ENCODE results near the gene SOX6. TPM values are rescaled to one million over a fixed set of nuclear protein-coding genes. Genes with fewer than 3 reads are reported as not detected.
A peak's percentile ranks its signal among the peaks of the same experiment; 100 is the strongest.
"Not testable (repeated sequence)": the region's sequence is repeated elsewhere in the genome, so short reads cannot be mapped to it uniquely, and the experiment has no call there.

The SOX6 gene
- total RNA-seq, 6 experiments from 2014 or later, result 3.3 to 16.1 (median 7.8) TPM

DNA sequence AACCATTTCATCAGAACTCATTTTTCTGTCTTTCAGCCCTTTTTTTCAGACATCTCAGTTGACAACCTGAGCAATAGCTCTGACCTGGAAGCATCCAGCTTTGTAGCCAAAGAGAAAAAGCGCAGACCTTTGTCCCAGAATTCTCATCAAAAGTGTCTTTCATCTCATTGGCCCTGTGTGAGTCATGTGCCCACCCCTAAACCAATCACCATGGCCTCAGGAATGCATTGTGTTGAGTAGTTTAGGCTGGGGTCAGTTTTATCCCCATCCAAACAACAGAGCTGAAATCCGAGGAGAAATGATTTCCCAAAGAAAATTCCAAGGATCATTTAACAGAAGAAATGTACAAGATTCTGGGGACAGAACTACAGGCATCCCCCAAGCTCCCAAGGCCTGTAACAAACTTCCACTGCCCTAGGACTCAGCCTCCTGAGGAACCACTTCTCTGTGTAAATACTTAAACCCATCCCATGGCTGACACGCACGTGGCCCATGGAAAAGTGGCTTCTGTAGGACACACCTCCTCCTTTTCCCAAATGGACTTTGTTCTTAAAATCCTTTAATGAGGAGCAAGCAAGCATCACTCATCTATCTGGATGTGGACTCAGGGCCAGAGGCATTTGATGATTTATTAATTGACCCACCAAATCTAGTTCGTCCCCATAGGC, 429.0 kb downstream of the SOX6 start:
- no peaks in the 10 kb centered on the region for H3K36me3 ChIP-seq
- DNase-seq, result peak in 1 of 3 donors; percentile 2
- no peaks in the 10 kb centered on the region for H3K9me3 ChIP-seq
- TF ChIP-seq POLR2A (IDR thresholded peaks at IDR 0.05) (no peak), CTCF (IDR thresholded peaks at IDR 0.05) (no peak)
- ATAC-seq, result no peak
- no peaks in the 10 kb centered on the region for H3K4me1 ChIP-seq
- 74% methylated on average over 4 of the region's 5 CpGs for whole genome bisulfite sequencing (ENCODE audit: insufficient coverage, low coverage, low lambda C conversion rate, missing lambda C conversion rate)
- intact Hi-C loops (cut with DNase I), result no loop called here
- H3K27ac ChIP-seq, result no peak overlapping the region
- no peak overlapping the region for H3K4me3 ChIP-seq
- H3K27me3 ChIP-seq, result no peaks in the 10 kb centered on the region

GRCh38 chr11:15926071-15926470, 430.3 kb downstream of the SOX6 start:
- Histone ChIP-seq H3K27me3 (no peaks in the 10 kb centered on the region), H3K9me3 (no peaks in the 10 kb centered on the region), H3K4me1 (no peaks in the 10 kb centered on the region), H3K27ac (no peak overlapping the region), H3K4me3 (no peak overlapping the region), H3K36me3 (no peaks in the 10 kb centered on the region)
- DNase-seq, result peak in 1 of 3 donors; percentile 12
- ATAC-seq, result no peak
- TF ChIP-seq CTCF (IDR thresholded peaks at IDR 0.05), result no peak
- TF ChIP-seq POLR2A (IDR thresholded peaks at IDR 0.05), result no peak
- WGBS (ENCODE audit: insufficient coverage, low coverage, low lambda C conversion rate, missing lambda C conversion rate), result no CpG with 5 or more reads among the region's 2 CpGs
- intact Hi-C loops (cut with DNase I), result no loop called here

- Histone ChIP-seq H3K36me3 (no peaks in the 10 kb centered on the region), H3K4me3 (no peak overlapping the region), H3K27me3 (no peaks in the 10 kb centered on the region), H3K4me1 (no peaks in the 10 kb centered on the region), H3K27ac (no peak overlapping the region), H3K9me3 (no peaks in the 10 kb centered on the region)
- 71% methylated on average over 1 of the region's 2 CpGs for WGBS (ENCODE audit: insufficient coverage, low coverage, low lambda C conversion rate, missing lambda C conversion rate)
- ATAC-seq, result peak in 1 of 4 donors; percentile 40
- no peak for DNase-seq
- no peak for TF ChIP-seq CTCF (IDR thresholded peaks at IDR 0.05)
- no peak for TF ChIP-seq POLR2A (IDR thresholded peaks at IDR 0.05)
- intact Hi-C loops (cut with DNase I), result no loop called here
Observed at GRCh38 chr11:15923183-15923582, 433.2 kb downstream of the SOX6 start.

- H3K9me3 ChIP-seq; H3K27ac ChIP-seq; H3K27me3 ChIP-seq; intact Hi-C loops (cut with DNase I); H3K36me3 ChIP-seq; H3K4me3 ChIP-seq; ATAC-seq; H3K4me1 ChIP-seq: not testable (repeated sequence)
- WGBS (ENCODE audit: insufficient coverage, low coverage, low lambda C conversion rate, missing lambda C conversion rate), result 93% methylated on average over 6 of the region's 6 CpGs
- peak in 1 of 3 donors; percentile 31 for DNase-seq
Observed at GRCh38 chr11:15922745-15923144, 433.6 kb downstream of the SOX6 start.

GRCh38 chr11:15920856-15921629, 435.3 kb downstream of the SOX6 start:
- no peaks in the 10 kb centered on the region for H3K9me3 ChIP-seq
- 70% methylated on average over 1 of the region's 6 CpGs for WGBS (ENCODE audit: insufficient coverage, low coverage, low lambda C conversion rate, missing lambda C conversion rate)
- no peak overlapping the region for H3K27ac ChIP-seq
- no peaks in the 10 kb centered on the region for H3K36me3 ChIP-seq
- no peaks in the 10 kb centered on the region for H3K27me3 ChIP-seq
- H3K4me3 ChIP-seq, result no peak overlapping the region
- TF ChIP-seq CTCF (IDR thresholded peaks at IDR 0.05), result no peak
- DNase-seq, result peak in 1 of 3 donors; percentile 36
- no peak for ATAC-seq
- intact Hi-C loops (cut with DNase I), result no loop called here
- H3K4me1 ChIP-seq, result no peaks in the 10 kb centered on the region

Data from right lobe of liver (tissue), 6 donors.